DOHH2 (cell line): Measurements from ENCODE around the gene F8.

Experiments used
- H3F3A ChIP-seq: fragments of 200-600 bp; sonication (generic), shearing (Covaris generic); 2 replicates; pipeline ENCODE4 v1.6.0; 2016; ENCODE audit warnings: antibody characterized with exemption, mild to moderate bottlenecking; ENCODE audit not compliant: control insufficient read depth, insufficient read depth
- H3K27ac ChIP-seq: fragments of 200-600 bp; sonication (generic); 2 replicates; pipeline ENCODE4 v1.5.1; 2014; ENCODE audit warnings: low read depth, mild to moderate bottlenecking, low read length, moderate library complexity
- H3K27me3 ChIP-seq: fragments of 200-600 bp; sonication (generic); 2 replicates; pipeline ENCODE4 v1.6.1; 2014; ENCODE audit warnings: mild to moderate bottlenecking, low read length, mixed read lengths; ENCODE audit not compliant: control insufficient read depth
- H3K36me3 ChIP-seq: fragments of 200-600 bp; sonication (generic); 2 replicates; pipeline ENCODE4 v1.6.1; 2014; ENCODE audit warnings: mild to moderate bottlenecking, low read length, moderate library complexity, mixed read lengths; ENCODE audit not compliant: control insufficient read depth
- H3K4me1 ChIP-seq: fragments of 200-600 bp; sonication (generic); 2 replicates; pipeline ENCODE4 v1.6.1; 2014; ENCODE audit warnings: mild to moderate bottlenecking, low read length, mixed read lengths; ENCODE audit not compliant: control insufficient read depth
- H3K4me2 ChIP-seq: fragments of 200-600 bp; sonication (generic); 2 replicates; pipeline ENCODE4 v1.6.0; 2014; ENCODE audit warnings: mild to moderate bottlenecking, low read length, moderate library complexity
- H3K4me3 ChIP-seq: fragments of 200-600 bp; sonication (generic); 2 replicates; pipeline ENCODE4 v1.5.1; 2014; ENCODE audit warnings: mild to moderate bottlenecking, low read length, mixed read lengths
- H3K79me2 ChIP-seq: fragments of 200-600 bp; sonication (generic); 2 replicates; pipeline ENCODE4 v1.6.1; 2014; ENCODE audit warnings: mild to moderate bottlenecking, low read length, mixed read lengths; ENCODE audit not compliant: control insufficient read depth
- H3K9me2 ChIP-seq: fragments of 200-600 bp; sonication (generic); replicated peaks from 2 replicates; pipeline ENCODE4 v1.6.1; 2014; ENCODE audit warnings: mild to moderate bottlenecking, low read length, mixed read lengths; ENCODE audit not compliant: control insufficient read depth
- H3K9me3 ChIP-seq: fragments of 200-600 bp; sonication (generic); 2 replicates; pipeline ENCODE4 v1.6.1; 2014; ENCODE audit warnings: antibody characterized with exemption, low read length, mixed read lengths; ENCODE audit not compliant: control insufficient read depth, insufficient read depth
- H4K20me1 ChIP-seq: fragments of 200-600 bp; sonication (generic); 2 replicates; pipeline ENCODE4 v1.6.0; 2014; ENCODE audit warnings: low read depth, mild to moderate bottlenecking, antibody characterized with exemption, low read length, moderate library complexity; ENCODE audit not compliant: control insufficient read depth, insufficient read depth
- EZH2phosphoT487 ChIP-seq: fragments of 200-600 bp; sonication (generic); IDR thresholded peaks from 2 replicates; pipeline ENCODE4 v1.6.1; 2017; ENCODE audit warnings: borderline replicate concordance, mild to moderate bottlenecking, antibody characterized with exemption, low read length, moderate library complexity, mixed read lengths
- TF ChIP-seq, protein P1 (sequence below): fragments of 200-600 bp; sonication (generic); IDR thresholded peaks from one replicate; pipeline ENCODE4 v1.5.1; 2014; ENCODE audit warnings: antibody characterized with exemption, mild to moderate bottlenecking, low read depth, low read length; ENCODE audit not compliant: poor library complexity, severe bottlenecking

The F8 gene

DNA sequence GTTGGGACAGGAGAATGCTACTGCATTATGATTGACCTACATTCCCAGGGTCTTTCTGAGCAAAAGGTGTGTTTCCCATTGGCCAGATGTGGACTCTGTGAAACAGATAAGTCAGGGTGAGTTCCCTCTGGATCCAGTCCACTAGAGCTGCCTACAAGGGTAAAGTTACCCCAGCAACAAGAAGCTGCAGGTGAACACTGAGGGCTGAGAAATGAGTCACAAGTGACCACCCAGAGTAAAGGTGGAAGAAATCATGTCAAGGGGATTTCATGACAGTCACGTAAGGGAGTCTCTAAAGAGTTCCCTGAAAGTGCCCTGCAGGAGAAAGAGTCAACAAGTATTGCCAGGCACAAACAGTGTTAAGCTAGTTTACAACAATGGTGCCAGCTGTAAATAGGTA, 120.1 kb downstream of the F8 start:
- Histone ChIP-seq H3F3A (no peaks in the 10 kb centered on the region), H3K27me3 (peaks cover 7% of the 10 kb centered on the region; the same call in 1 of the 2 replicates), H3K9me3 (no peaks in the 10 kb centered on the region), H3K79me2 (no peaks in the 10 kb centered on the region), H3K27ac (no peak overlapping the region), H3K4me1 (no peaks in the 10 kb centered on the region), H3K9me2 (no peaks in the 10 kb centered on the region), H3K36me3 (no peaks in the 10 kb centered on the region), H4K20me1 (no peaks in the 10 kb centered on the region), H3K4me3 (no peak overlapping the region), H3K4me2 (no peak overlapping the region)
- TF ChIP-seq, protein P1, sequence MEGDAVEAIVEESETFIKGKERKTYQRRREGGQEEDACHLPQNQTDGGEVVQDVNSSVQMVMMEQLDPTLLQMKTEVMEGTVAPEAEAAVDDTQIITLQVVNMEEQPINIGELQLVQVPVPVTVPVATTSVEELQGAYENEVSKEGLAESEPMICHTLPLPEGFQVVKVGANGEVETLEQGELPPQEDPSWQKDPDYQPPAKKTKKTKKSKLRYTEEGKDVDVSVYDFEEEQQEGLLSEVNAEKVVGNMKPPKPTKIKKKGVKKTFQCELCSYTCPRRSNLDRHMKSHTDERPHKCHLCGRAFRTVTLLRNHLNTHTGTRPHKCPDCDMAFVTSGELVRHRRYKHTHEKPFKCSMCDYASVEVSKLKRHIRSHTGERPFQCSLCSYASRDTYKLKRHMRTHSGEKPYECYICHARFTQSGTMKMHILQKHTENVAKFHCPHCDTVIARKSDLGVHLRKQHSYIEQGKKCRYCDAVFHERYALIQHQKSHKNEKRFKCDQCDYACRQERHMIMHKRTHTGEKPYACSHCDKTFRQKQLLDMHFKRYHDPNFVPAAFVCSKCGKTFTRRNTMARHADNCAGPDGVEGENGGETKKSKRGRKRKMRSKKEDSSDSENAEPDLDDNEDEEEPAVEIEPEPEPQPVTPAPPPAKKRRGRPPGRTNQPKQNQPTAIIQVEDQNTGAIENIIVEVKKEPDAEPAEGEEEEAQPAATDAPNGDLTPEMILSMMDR: no peak
- no peak for TF ChIP-seq EZH2phosphoT487

DNA sequence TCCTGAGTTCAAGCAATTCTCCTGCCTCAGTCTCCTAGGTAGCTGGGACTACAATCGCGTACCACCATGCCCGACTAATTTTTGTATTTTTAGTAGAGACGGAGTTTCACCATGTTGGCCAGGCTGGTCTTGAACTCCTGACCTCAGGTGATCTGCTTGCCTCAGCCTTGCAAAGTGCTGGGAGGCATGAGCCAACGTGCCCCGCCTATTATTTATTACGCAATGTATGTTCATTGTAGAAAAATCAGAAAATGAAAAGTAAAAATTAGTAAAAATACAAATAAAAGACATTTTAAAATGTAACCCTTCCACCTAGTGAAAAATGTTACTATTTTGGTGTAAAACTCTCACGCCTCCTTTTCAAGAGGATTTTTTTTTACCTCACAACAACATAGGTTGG, 122.2 kb downstream of the F8 start:
- TF ChIP-seq, protein P1: no peak
- TF ChIP-seq EZH2phosphoT487: no peak
- no peaks in the 10 kb centered on the region for H3K9me2 ChIP-seq

DNA sequence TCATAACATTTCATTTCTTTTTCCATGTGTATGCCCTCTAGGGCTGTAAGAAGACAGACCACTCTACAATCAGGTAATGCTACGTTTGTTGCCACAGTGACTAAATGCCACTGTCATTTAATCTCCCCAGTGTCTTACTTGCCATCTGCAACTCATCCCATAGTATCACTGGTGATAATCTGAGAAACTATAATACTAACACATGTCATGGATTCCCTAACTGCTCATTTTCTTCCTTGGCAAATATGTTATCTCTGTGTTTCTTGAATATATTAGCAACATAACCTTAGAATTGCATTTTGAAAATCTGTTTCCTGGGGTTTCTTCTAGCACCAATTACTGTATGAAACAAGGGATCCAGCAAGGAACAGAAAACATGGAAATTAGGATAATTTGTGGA, 130.2 kb downstream of the F8 start:
- H3K27ac ChIP-seq: no peak overlapping the region
- no peak overlapping the region for H3K4me2 ChIP-seq
- H3K4me3 ChIP-seq: no peak overlapping the region
- no peaks in the 10 kb centered on the region for H3K36me3 ChIP-seq
- no peaks in the 10 kb centered on the region for H3K9me3 ChIP-seq
- no peaks in the 10 kb centered on the region for H3K4me1 ChIP-seq
- H4K20me1 ChIP-seq: no peaks in the 10 kb centered on the region
- TF ChIP-seq, protein P1: no peak
- no peak for TF ChIP-seq EZH2phosphoT487
- H3K27me3 ChIP-seq: no peaks in the 10 kb centered on the region
- H3K79me2 ChIP-seq: no peaks in the 10 kb centered on the region
- H3F3A ChIP-seq: no peaks in the 10 kb centered on the region
- no peaks in the 10 kb centered on the region for H3K9me2 ChIP-seq

More for the DNA sequence above, 122.2 kb downstream of the F8 start:
- H3K27me3 ChIP-seq: peaks cover 7% of the 10 kb centered on the region; the same call in 1 of the 2 replicates
- H3K4me1 ChIP-seq: no peaks in the 10 kb centered on the region
- H4K20me1 ChIP-seq: no peaks in the 10 kb centered on the region
- no peak overlapping the region for H3K4me3 ChIP-seq
- no peaks in the 10 kb centered on the region for H3K9me3 ChIP-seq
- H3K27ac ChIP-seq: no peak overlapping the region
- no peak overlapping the region for H3K4me2 ChIP-seq
- no peaks in the 10 kb centered on the region for H3K36me3 ChIP-seq
- no peaks in the 10 kb centered on the region for H3F3A ChIP-seq
- H3K79me2 ChIP-seq: no peaks in the 10 kb centered on the region
